K562 (cell line): ENCODE measurements around the gene MMP24.

Experiments
- FOXK2 ChIP-seq, 2 experiments: fragments of 450-650 bp; IDR thresholded peaks in 1 of 2; conservative IDR thresholded peaks in 1 of 2; 2 replicates each; pipeline ENCODE4 v1.6.1; 2016; ENCODE audit warnings: low read depth in 2 of 2, mild to moderate bottlenecking in 1 of 2
- NCOA1 ChIP-seq: fragments of 450-650 bp; IDR thresholded peaks from 2 replicates; pipeline ENCODE4 v1.6.1; 2016; ENCODE audit warnings: low read depth
- POLR2A ChIP-seq: fragments of 450-650 bp; conservative IDR thresholded peaks from 2 replicates; pipeline ENCODE4 v1.6.1; 2016
- RFX5 ChIP-seq: IDR thresholded peaks from 2 replicates; pipeline ENCODE4 v1.6.1; 2011; ENCODE audit warnings: low read depth, mild to moderate bottlenecking, improper control_type of control experiment, low read length
- ZNF121 ChIP-seq: sonication (generic); formaldehyde crosslinking; conservative IDR thresholded peaks from 2 replicates; pipeline ENCODE4 v1.8.0; 2022; ENCODE audit warnings: missing genetic modification reagents
- ZNF143 ChIP-seq: sonication (generic); formaldehyde crosslinking; IDR thresholded peaks from 2 replicates; pipeline ENCODE4 v1.9.0; 2022; ENCODE audit warnings: mild to moderate bottlenecking, missing genetic modification reagents
- ZNF707 ChIP-seq: fragments of 250-450 bp; sonication (Bioruptor Pico); conservative IDR thresholded peaks from 2 replicates; pipeline ENCODE4 v1.8.0; 2022; ENCODE audit warnings: inconsistent platforms, mild to moderate bottlenecking, moderate library complexity
- TF ChIP-seq, protein P1 (sequence below): fragments of 450-650 bp; formaldehyde crosslinking; IDR thresholded peaks from 2 replicates; pipeline ENCODE4 v1.4.0; 2022; ENCODE audit warnings: missing genetic modification characterization
- TF ChIP-seq, protein P2 (sequence below), 3 experiments: IDR thresholded peaks in 2 of 3; conservative IDR thresholded peaks in 1 of 3; 2 replicates each; pipeline ENCODE4 v1.5.1; 2011 to 2012; ENCODE audit warnings: low read length in 3 of 3, mild to moderate bottlenecking in 3 of 3, control low read depth in 2 of 3, improper control_type of control experiment in 1 of 3, inconsistent platforms in 1 of 3, low read depth in 1 of 3, mixed read lengths in 1 of 3, moderate library complexity in 1 of 3; ENCODE audit not compliant: insufficient read depth in 2 of 3
- TF ChIP-seq, protein P3 (sequence below), 3 experiments: fragments of 200-800 bp in 1 of 3; fragments of 250-450 bp in 1 of 3; fragments of 450-650 bp in 1 of 3; sonication (Bioruptor Pico) in 1 of 3; sonication (Bioruptor generic) in 1 of 3; formaldehyde crosslinking in 1 of 3; IDR thresholded peaks; 2 replicates each; pipeline versions ENCODE4 v1.6.1 to v1.8.0; 2016 to 2022; ENCODE audit warnings: mild to moderate bottlenecking in 2 of 3, missing genetic modification characterization in 2 of 3, missing compliant biosample characterization in 1 of 3, moderate library complexity in 1 of 3
- TF ChIP-seq, protein P4 (sequence below): fragments of 200-800 bp; sonication (Bioruptor generic); IDR thresholded peaks from 2 replicates; pipeline ENCODE4 v1.6.1; 2016; ENCODE audit warnings: missing genetic modification characterization, missing compliant biosample characterization
- TF ChIP-seq, protein P5 (sequence below): fragments of 250-450 bp; sonication (Bioruptor Pico); IDR thresholded peaks from 2 replicates; pipeline ENCODE4 v1.5.0; 2020; ENCODE audit warnings: mild to moderate bottlenecking

DNA sequence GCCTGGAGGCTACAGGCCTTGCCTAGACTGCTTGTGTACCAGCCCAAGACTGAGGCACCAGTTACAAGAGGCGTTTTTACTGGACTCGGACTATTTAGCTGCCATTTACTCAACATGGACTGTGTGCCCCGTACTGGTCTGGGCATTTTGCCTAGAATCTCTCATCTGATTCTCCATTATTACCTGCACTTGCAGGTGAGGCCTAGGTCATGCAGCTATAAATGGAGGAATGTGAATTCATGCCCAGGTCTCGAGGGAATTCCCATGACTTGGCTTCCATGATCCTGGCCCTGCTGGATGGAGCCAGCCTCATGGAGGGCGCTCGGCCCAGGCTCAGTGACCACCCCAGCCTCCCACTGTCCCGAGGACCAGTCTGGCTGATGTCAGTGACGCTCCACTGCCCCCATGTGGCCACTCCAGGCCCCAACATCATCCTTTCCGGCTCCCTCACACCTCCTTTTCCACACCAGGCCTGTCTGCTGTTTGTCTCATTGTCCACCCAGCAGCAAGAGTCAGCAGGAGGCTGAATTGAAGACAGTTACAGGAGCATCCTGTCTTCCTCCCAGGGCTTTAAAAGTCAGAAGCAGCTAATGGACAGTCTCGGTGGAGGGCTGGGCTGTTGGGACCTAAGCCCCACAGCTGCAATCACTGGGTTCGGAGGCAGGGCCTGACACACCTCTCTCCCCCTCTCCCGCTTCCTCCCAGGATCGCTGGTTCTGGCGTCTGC, 42.7 kb downstream of the MMP24 start:
- TF ChIP-seq, protein P1, sequence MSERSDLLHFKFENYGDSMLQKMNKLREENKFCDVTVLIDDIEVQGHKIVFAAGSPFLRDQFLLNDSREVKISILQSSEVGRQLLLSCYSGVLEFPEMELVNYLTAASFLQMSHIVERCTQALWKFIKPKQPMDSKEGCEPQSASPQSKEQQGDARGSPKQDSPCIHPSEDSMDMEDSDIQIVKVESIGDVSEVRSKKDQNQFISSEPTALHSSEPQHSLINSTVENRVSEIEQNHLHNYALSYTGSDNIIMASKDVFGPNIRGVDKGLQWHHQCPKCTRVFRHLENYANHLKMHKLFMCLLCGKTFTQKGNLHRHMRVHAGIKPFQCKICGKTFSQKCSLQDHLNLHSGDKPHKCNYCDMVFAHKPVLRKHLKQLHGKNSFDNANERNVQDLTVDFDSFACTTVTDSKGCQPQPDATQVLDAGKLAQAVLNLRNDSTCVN (CRISPR knock-in tag) = no peak
- TF ChIP-seq POLR2A = no peak
- no peak for TF ChIP-seq RFX5
- no peak for TF ChIP-seq ZNF121 (CRISPR knock-in tag)
- TF ChIP-seq NCOA1 = no peak
- no peak for TF ChIP-seq FOXK2 (conservative IDR thresholded peaks at IDR 0.05 in 1 of 2, IDR thresholded peaks at IDR 0.05 in 1 of 2; ENCODE audit: low read depth in 2 of 2)
- TF ChIP-seq, protein P2, sequence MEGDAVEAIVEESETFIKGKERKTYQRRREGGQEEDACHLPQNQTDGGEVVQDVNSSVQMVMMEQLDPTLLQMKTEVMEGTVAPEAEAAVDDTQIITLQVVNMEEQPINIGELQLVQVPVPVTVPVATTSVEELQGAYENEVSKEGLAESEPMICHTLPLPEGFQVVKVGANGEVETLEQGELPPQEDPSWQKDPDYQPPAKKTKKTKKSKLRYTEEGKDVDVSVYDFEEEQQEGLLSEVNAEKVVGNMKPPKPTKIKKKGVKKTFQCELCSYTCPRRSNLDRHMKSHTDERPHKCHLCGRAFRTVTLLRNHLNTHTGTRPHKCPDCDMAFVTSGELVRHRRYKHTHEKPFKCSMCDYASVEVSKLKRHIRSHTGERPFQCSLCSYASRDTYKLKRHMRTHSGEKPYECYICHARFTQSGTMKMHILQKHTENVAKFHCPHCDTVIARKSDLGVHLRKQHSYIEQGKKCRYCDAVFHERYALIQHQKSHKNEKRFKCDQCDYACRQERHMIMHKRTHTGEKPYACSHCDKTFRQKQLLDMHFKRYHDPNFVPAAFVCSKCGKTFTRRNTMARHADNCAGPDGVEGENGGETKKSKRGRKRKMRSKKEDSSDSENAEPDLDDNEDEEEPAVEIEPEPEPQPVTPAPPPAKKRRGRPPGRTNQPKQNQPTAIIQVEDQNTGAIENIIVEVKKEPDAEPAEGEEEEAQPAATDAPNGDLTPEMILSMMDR (IDR thresholded peaks at IDR 0.05 in 2 of 3, conservative IDR thresholded peaks at IDR 0.05 in 1 of 3; ENCODE audit: insufficient read depth in 2 of 3, low read depth in 1 of 3, low read length in 3 of 3) = peak; percentile 85 to 93 (median 90)
- TF ChIP-seq, protein P3, sequence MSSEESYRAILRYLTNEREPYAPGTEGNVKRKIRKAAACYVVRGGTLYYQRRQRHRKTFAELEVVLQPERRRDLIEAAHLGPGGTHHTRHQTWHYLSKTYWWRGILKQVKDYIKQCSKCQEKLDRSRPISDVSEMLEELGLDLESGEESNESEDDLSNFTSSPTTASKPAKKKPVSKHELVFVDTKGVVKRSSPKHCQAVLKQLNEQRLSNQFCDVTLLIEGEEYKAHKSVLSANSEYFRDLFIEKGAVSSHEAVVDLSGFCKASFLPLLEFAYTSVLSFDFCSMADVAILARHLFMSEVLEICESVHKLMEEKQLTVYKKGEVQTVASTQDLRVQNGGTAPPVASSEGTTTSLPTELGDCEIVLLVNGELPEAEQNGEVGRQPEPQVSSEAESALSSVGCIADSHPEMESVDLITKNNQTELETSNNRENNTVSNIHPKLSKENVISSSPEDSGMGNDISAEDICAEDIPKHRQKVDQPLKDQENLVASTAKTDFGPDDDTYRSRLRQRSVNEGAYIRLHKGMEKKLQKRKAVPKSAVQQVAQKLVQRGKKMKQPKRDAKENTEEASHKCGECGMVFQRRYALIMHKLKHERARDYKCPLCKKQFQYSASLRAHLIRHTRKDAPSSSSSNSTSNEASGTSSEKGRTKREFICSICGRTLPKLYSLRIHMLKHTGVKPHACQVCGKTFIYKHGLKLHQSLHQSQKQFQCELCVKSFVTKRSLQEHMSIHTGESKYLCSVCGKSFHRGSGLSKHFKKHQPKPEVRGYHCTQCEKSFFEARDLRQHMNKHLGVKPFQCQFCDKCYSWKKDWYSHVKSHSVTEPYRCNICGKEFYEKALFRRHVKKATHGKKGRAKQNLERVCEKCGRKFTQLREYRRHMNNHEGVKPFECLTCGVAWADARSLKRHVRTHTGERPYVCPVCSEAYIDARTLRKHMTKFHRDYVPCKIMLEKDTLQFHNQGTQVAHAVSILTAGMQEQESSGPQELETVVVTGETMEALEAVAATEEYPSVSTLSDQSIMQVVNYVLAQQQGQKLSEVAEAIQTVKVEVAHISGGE (CRISPR knock-in tag; IDR thresholded peaks at IDR 0.05) = no peak
- TF ChIP-seq, protein P4, sequence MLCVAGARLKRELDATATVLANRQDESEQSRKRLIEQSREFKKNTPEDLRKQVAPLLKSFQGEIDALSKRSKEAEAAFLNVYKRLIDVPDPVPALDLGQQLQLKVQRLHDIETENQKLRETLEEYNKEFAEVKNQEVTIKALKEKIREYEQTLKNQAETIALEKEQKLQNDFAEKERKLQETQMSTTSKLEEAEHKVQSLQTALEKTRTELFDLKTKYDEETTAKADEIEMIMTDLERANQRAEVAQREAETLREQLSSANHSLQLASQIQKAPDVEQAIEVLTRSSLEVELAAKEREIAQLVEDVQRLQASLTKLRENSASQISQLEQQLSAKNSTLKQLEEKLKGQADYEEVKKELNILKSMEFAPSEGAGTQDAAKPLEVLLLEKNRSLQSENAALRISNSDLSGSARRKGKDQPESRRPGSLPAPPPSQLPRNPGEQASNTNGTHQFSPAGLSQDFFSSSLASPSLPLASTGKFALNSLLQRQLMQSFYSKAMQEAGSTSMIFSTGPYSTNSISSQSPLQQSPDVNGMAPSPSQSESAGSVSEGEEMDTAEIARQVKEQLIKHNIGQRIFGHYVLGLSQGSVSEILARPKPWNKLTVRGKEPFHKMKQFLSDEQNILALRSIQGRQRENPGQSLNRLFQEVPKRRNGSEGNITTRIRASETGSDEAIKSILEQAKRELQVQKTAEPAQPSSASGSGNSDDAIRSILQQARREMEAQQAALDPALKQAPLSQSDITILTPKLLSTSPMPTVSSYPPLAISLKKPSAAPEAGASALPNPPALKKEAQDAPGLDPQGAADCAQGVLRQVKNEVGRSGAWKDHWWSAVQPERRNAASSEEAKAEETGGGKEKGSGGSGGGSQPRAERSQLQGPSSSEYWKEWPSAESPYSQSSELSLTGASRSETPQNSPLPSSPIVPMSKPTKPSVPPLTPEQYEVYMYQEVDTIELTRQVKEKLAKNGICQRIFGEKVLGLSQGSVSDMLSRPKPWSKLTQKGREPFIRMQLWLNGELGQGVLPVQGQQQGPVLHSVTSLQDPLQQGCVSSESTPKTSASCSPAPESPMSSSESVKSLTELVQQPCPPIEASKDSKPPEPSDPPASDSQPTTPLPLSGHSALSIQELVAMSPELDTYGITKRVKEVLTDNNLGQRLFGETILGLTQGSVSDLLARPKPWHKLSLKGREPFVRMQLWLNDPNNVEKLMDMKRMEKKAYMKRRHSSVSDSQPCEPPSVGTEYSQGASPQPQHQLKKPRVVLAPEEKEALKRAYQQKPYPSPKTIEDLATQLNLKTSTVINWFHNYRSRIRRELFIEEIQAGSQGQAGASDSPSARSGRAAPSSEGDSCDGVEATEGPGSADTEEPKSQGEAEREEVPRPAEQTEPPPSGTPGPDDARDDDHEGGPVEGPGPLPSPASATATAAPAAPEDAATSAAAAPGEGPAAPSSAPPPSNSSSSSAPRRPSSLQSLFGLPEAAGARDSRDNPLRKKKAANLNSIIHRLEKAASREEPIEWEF = no peak
- TF ChIP-seq, protein P5, sequence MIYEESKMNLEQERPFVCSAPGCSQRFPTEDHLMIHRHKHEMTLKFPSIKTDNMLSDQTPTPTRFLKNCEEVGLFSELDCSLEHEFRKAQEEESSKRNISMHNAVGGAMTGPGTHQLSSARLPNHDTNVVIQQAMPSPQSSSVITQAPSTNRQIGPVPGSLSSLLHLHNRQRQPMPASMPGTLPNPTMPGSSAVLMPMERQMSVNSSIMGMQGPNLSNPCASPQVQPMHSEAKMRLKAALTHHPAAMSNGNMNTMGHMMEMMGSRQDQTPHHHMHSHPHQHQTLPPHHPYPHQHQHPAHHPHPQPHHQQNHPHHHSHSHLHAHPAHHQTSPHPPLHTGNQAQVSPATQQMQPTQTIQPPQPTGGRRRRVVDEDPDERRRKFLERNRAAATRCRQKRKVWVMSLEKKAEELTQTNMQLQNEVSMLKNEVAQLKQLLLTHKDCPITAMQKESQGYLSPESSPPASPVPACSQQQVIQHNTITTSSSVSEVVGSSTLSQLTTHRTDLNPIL (CRISPR knock-in tag) = no peak
- no peak for TF ChIP-seq ZNF707 (CRISPR knock-in tag)
- no peak for TF ChIP-seq ZNF143 (CRISPR knock-in tag)
